Measurements from ENCODE around the gene ZNF808.
"Not testable (repeated sequence)": the region's sequence is repeated elsewhere in the genome, so short reads cannot be mapped to it uniquely, and the experiment has no call there.

ZNF808 gene

GRCh38 chr19:52527134-52527955 lies at the start of gene ZNF808:
ZNF808 (plus strand) TSS chr19:52527668; CDS start chr19:52543285, 15,617 bp downstream.
- in situ Hi-C loops (cut with MboI; ENCODE audit: low sequenced_read_pairs) = no loop called here

- in situ Hi-C loops (cut with MboI; ENCODE audit: low sequenced_read_pairs) = not testable (repeated sequence)
These were observed 43.2 kb upstream of the ZNF808 start for GRCh38 chr19:52484111-52484743.

GRCh38 chr19:52485064-52485463 lies 42.4 kb upstream of the ZNF808 start:
- in situ Hi-C loops (cut with MboI; ENCODE audit: low sequenced_read_pairs) = not testable (repeated sequence)

- in situ Hi-C loops (cut with MboI; ENCODE audit: low sequenced_read_pairs) = not testable (repeated sequence)
These were observed 41.8 kb upstream of the ZNF808 start for GRCh38 chr19:52485561-52486240.

- in situ Hi-C loops (cut with MboI; ENCODE audit: low sequenced_read_pairs) = no loop called here
These were observed 35.1 kb upstream of the ZNF808 start for GRCh38 chr19:52492201-52492993.

- in situ Hi-C loops (cut with MboI; ENCODE audit: low sequenced_read_pairs) = no loop called here
These were observed 34.4 kb upstream of the ZNF808 start for GRCh38 chr19:52492994-52493470.

- in situ Hi-C loops (cut with MboI; ENCODE audit: low sequenced_read_pairs) = no loop called here
These were observed 33.0 kb upstream of the ZNF808 start for GRCh38 chr19:52494518-52494917.

GRCh38 chr19:52498571-52498970 lies 28.9 kb upstream of the ZNF808 start:
- in situ Hi-C loops (cut with MboI; ENCODE audit: low sequenced_read_pairs) = no loop called here

GRCh38 chr19:52500474-52500873 lies 27.0 kb upstream of the ZNF808 start:
- in situ Hi-C loops (cut with MboI; ENCODE audit: low sequenced_read_pairs) = not testable (repeated sequence)

- in situ Hi-C loops (cut with MboI; ENCODE audit: low sequenced_read_pairs) = not testable (repeated sequence)
These were observed 26.5 kb upstream of the ZNF808 start for GRCh38 chr19:52500991-52501390.

GRCh38 chr19:52507266-52507665 lies 20.2 kb upstream of the ZNF808 start:
- in situ Hi-C loops (cut with MboI; ENCODE audit: low sequenced_read_pairs) = no loop called here

GRCh38 chr19:52516191-52516590 lies 11.3 kb upstream of the ZNF808 start:
- in situ Hi-C loops (cut with MboI; ENCODE audit: low sequenced_read_pairs) = no loop called here

- in situ Hi-C loops (cut with MboI; ENCODE audit: low sequenced_read_pairs) = no loop called here
These were observed 8.8 kb upstream of the ZNF808 start for GRCh38 chr19:52518646-52519045.

- in situ Hi-C loops (cut with MboI; ENCODE audit: low sequenced_read_pairs) = not testable (repeated sequence)
These were observed 8.3 kb upstream of the ZNF808 start for GRCh38 chr19:52519175-52519574.

GRCh38 chr19:52520013-52520412 lies 7.5 kb upstream of the ZNF808 start:
- in situ Hi-C loops (cut with MboI; ENCODE audit: low sequenced_read_pairs) = no loop called here

- in situ Hi-C loops (cut with MboI; ENCODE audit: low sequenced_read_pairs) = no loop called here
These were observed 4.9 kb upstream of the ZNF808 start for GRCh38 chr19:52522551-52522950.

- in situ Hi-C loops (cut with MboI; ENCODE audit: low sequenced_read_pairs) = no loop called here
These were observed 3.4 kb upstream of the ZNF808 start for GRCh38 chr19:52524086-52524485.

- in situ Hi-C loops (cut with MboI; ENCODE audit: low sequenced_read_pairs) = no loop called here
These were observed 486 bp downstream of the ZNF808 start for GRCh38 chr19:52527956-52528351.

GRCh38 chr19:52532480-52532879 lies 5.0 kb downstream of the ZNF808 start:
- in situ Hi-C loops (cut with MboI; ENCODE audit: low sequenced_read_pairs) = no loop called here

GRCh38 chr19:52533901-52534300 lies 6.4 kb downstream of the ZNF808 start:
- in situ Hi-C loops (cut with MboI; ENCODE audit: low sequenced_read_pairs) = no loop called here

- in situ Hi-C loops (cut with MboI; ENCODE audit: low sequenced_read_pairs) = not testable (repeated sequence)
These were observed 7.9 kb downstream of the ZNF808 start for GRCh38 chr19:52535385-52535770.

Measured in HL-60/S4 (cell line).